ENCODE data around the gene ZBTB45. TPM values are rescaled to one million over a fixed set of nuclear protein-coding genes. Genes with fewer than 3 reads are reported as not detected.
A peak's percentile ranks its signal among the peaks of the same experiment; 100 is the strongest.

Gene ZBTB45
- total RNA-seq, 1 experiment from 2014 or later: 14.8 TPM

DNA sequence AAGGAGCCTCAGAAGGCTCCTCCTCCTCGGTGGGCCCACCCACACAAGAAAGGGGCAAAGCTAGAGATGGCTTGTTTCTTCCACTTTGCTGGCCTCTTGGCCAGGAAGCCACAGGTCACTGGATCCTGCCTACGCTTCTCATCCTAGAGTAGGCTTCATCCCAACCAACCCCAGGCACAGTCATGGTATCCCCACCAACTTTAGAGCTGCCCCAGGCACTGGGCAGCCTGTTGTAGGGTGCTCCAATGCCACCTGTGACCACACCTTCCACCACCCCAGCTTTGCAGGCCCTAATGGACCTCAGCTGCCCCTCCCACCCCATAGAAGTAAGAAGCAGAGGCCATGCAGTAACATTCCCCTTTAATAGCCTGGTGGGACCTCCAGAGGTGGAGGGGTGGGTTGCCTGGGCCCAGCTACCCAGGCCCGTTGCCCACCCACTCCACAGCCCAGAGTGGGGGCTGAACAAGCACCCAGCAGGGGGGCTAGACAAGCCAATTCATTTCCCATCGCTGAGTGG lies 35.8 kb upstream of the ZBTB45 start:
- TF ChIP-seq CTCF (IDR thresholded peaks at IDR 0.05; ENCODE audit: insufficient read depth in 1 of 2, low read depth in 1 of 2, low read length in 1 of 2, severe bottlenecking in 1 of 2, unreplicated experiment in 1 of 2): no peak
- H3K27me3 ChIP-seq (replicated peaks; ENCODE audit: control insufficient read depth, insufficient read depth, low read length): no peaks in the 10 kb centered on the region
- H3K9me3 ChIP-seq: no peaks in the 10 kb centered on the region
- CTCF ChIA-PET: interaction anchor here (1.0 to 1.1 kb wide), 2 partner anchors 11 to 36 kb away, joined by 4 to 5 read pairs; partner anchors contain the start of genes TRIM28 and ZBTB45
- no peak for DNase-seq
- H3K4me1 ChIP-seq: peaks cover 14% of the 10 kb centered on the region; the same call in 1 of the 2 replicates
- peak overlapping the region; percentile 90 for H3K4me3 Mint-ChIP-seq (ENCODE audit: unreplicated experiment)
- no TSS peak for BruUV-seq (replicated peaks)
- peaks cover 3% of the 10 kb centered on the region for H3K36me3 ChIP-seq (ENCODE audit: control insufficient read depth, insufficient read depth, low read length)
- H3K27ac Mint-ChIP-seq (ENCODE audit: unreplicated experiment): peak overlapping the region; percentile 97
- peaks cover 97% of the 10 kb centered on the region for H3K36me3 Mint-ChIP-seq (ENCODE audit: insufficient read depth, unreplicated experiment)
- peak overlapping the region; percentile 58 for H3K4me3 ChIP-seq (ENCODE audit: low read depth, low read length)
- no peaks in the 10 kb centered on the region for H3K27me3 Mint-ChIP-seq (ENCODE audit: insufficient read depth, unreplicated experiment)
- H3K9me3 Mint-ChIP-seq (ENCODE audit: unreplicated experiment): no peaks in the 10 kb centered on the region
- H3K4me1 Mint-ChIP-seq (ENCODE audit: low read depth, unreplicated experiment): peaks cover 33% of the 10 kb centered on the region
- intact Hi-C loops (cut with micrococcal nuclease; ENCODE audit: unreplicated experiment): loop anchor here (1.0 kb wide), 1 partner anchor 11 kb away; the partner anchor contains the start of gene TRIM28
- POLR2A ChIA-PET: interaction anchor here (0.7 to 3.5 kb wide), 2 partner anchors 12 to 20 kb away, joined by 4 to 40 read pairs; partner anchors contain the start of gene TRIM28

- Histone ChIP-seq H3K4me1 (peaks cover 14% of the 10 kb centered on the region; the same call in 1 of the 2 replicates), H3K36me3 (ENCODE audit: control insufficient read depth, insufficient read depth, low read length) (peaks cover 3% of the 10 kb centered on the region), H3K27me3 (replicated peaks; ENCODE audit: control insufficient read depth, insufficient read depth, low read length) (no peaks in the 10 kb centered on the region), H3K9me3 (no peaks in the 10 kb centered on the region), H3K4me3 (ENCODE audit: low read depth, low read length) (peak within 1 kb of the TSS; percentile 58)
- H3K27me3 Mint-ChIP-seq (ENCODE audit: insufficient read depth, unreplicated experiment): no peaks in the 10 kb centered on the region
- H3K4me1 Mint-ChIP-seq (ENCODE audit: low read depth, unreplicated experiment): peaks cover 33% of the 10 kb centered on the region
- H3K9me3 Mint-ChIP-seq (ENCODE audit: unreplicated experiment): no peaks in the 10 kb centered on the region
- TSS peak; percentile 19 for BruUV-seq (replicated peaks)
- peak within 1 kb of the TSS; percentile 99 for H3K4me3 Mint-ChIP-seq (ENCODE audit: unreplicated experiment)
- CTCF ChIA-PET: interaction anchor here (1.0 to 1.1 kb wide), 2 partner anchors 11 to 35 kb away, joined by 4 to 5 read pairs; partner anchors contain the start of genes TRIM28 and ZBTB45
- TF ChIP-seq CTCF (IDR thresholded peaks at IDR 0.05; ENCODE audit: insufficient read depth in 1 of 2, low read depth in 1 of 2, low read length in 1 of 2, severe bottlenecking in 1 of 2, unreplicated experiment in 1 of 2): peak in 1 of 2 experiments; percentile 11
- DNase-seq: peak; percentile 99
- intact Hi-C loops (cut with micrococcal nuclease; ENCODE audit: unreplicated experiment): loop anchor here (1.0 kb wide), 1 partner anchor 10 kb away; the partner anchor contains the start of gene TRIM28
- peak within 1 kb of the TSS; percentile 98 for H3K27ac Mint-ChIP-seq (ENCODE audit: unreplicated experiment)
- H3K36me3 Mint-ChIP-seq (ENCODE audit: insufficient read depth, unreplicated experiment): peaks cover 98% of the 10 kb centered on the region
- POLR2A ChIA-PET: interaction anchor here (0.7 to 3.5 kb wide), 3 partner anchors 8 to 21 kb away, joined by 4 to 40 read pairs (median 4); partner anchors contain the start of gene TRIM28
These were observed 35.1 kb upstream of the ZBTB45 start, which contains the start of gene CHMP2A for GRCh38 chr19:58554494-58555368. Gene CHMP2A (minus strand): TSS chr19:58555105. CDS start chr19:58554212, 893 bp downstream.
